Pulmonary artery endothelial cell (primary cell): ENCODE data around the gene CES5A. TPM values are rescaled to one million over a fixed set of nuclear protein-coding genes. Genes with fewer than 3 reads are reported as not detected.

Experiments
- total RNA-seq: library from RNA; depleted of rRNA; stranded (reverse); fragments of >200 nt; gene quantifications from 2 replicates; pipeline ENCODE4 v1.2.3, GENCODE V29; 2014

CES5A gene
- total RNA-seq, 1 donor from 2014 or later = not detected

Other genes with a start within 250 kb of the CES5A start
- gene SLC6A2, start 219.4 kb downstream of the CES5A start, total RNA-seq = not detected in 2 replicates
- gene CES1, start 42.3 kb downstream of the CES5A start, total RNA-seq = 0.13 TPM in 1 of 2 replicates, not detected in the other